Activated CD4-positive, alpha-beta T cell treated with anti-CD3 and anti-CD28 coated beads, Interleukin-2, amount 50 U/mL, for 4 hours (primary cell): ENCODE measurements around the gene BAD.
A peak's percentile ranks its signal among the peaks of the same experiment; 100 is the strongest.

Source experiments
- DNase-seq, 2 experiments: peaks; one replicate each; pipeline ENCODE4 v3.0.0-alpha.2; 2020

The BAD gene

GRCh38 chr11:64275031-64275800, 9.2 kb downstream of the BAD start:
- no peak for DNase-seq

- DNase-seq = peak; percentile 97
These were observed 14.8 kb downstream of the BAD start for GRCh38 chr11:64269540-64270220.

- DNase-seq = no peak
These were observed 15.4 kb downstream of the BAD start for GRCh38 chr11:64268893-64269539.

- DNase-seq = no peak
These were observed 16.2 kb downstream of the BAD start for GRCh38 chr11:64268025-64268892.

- no peak for DNase-seq
These were observed 17.1 kb downstream of the BAD start for GRCh38 chr11:64267207-64267945.

GRCh38 chr11:64266339-64266738, 18.1 kb downstream of the BAD start:
- DNase-seq = no peak

- DNase-seq = no peak
These were observed 19.0 kb downstream of the BAD start for GRCh38 chr11:64265176-64266160.

GRCh38 chr11:64264371-64264852, 20.1 kb downstream of the BAD start:
- DNase-seq = no peak

- DNase-seq = no peak
These were observed 20.5 kb downstream of the BAD start for GRCh38 chr11:64263947-64264317.

- DNase-seq = no peak
These were observed 21.2 kb downstream of the BAD start for GRCh38 chr11:64263021-64263946.

GRCh38 chr11:64262271-64263002, 22.0 kb downstream of the BAD start:
- DNase-seq = no peak

- no peak for DNase-seq
These were observed 22.8 kb downstream of the BAD start for GRCh38 chr11:64261556-64262080.

- no peak for DNase-seq
These were observed 24.2 kb downstream of the BAD start for GRCh38 chr11:64260147-64260708.

- DNase-seq = no peak
These were observed 24.9 kb downstream of the BAD start for GRCh38 chr11:64259533-64260067.

- no peak for DNase-seq
These were observed 25.4 kb downstream of the BAD start for GRCh38 chr11:64258946-64259532.

GRCh38 chr11:64258356-64258755, 26.1 kb downstream of the BAD start:
- no peak for DNase-seq

GRCh38 chr11:64256300-64256699, 28.2 kb downstream of the BAD start:
- DNase-seq = no peak
